Liver (tissue), 9 donors: ENCODE results near the gene CNTLN. TPM values are rescaled to one million over a fixed set of nuclear protein-coding genes. Genes with fewer than 3 reads are reported as not detected.

ENCODE experiments used
- DNase-seq: peaks from one replicate; pipeline ENCODE4 v3.0.0-alpha.2; 2017; ENCODE audit warnings: low spot score
- H3K27ac ChIP-seq, 2 donors: one replicate each; pipeline ENCODE4 v1.7.0; 2013; ENCODE audit warnings: inconsistent platforms in 2 of 2, low read length in 2 of 2, control low read depth in 1 of 2, low read depth in 1 of 2, mild to moderate bottlenecking in 1 of 2
- H3K27me3 ChIP-seq, 4 donors: one replicate each; pipeline versions ENCODE4 v1.6.1 to v1.7.0; 2013; ENCODE audit warnings: low read length in 3 of 4, inconsistent platforms in 1 of 4, mild to moderate bottlenecking in 1 of 4, moderate library complexity in 1 of 4; ENCODE audit not compliant: control insufficient read depth in 4 of 4, insufficient read depth in 4 of 4
- H3K36me3 ChIP-seq, 4 donors: one replicate each; pipeline versions ENCODE4 v1.6.1 to v1.7.0; 2013; ENCODE audit warnings: low read length in 3 of 4, mild to moderate bottlenecking in 3 of 4, low read depth in 1 of 4, moderate library complexity in 1 of 4; ENCODE audit not compliant: control insufficient read depth in 4 of 4, insufficient read depth in 3 of 4
- H3K4me1 ChIP-seq, 4 donors: one replicate each; pipeline versions ENCODE4 v1.6.1 to v1.7.0; 2013; ENCODE audit warnings: low read length in 3 of 4, mild to moderate bottlenecking in 3 of 4, moderate library complexity in 1 of 4; ENCODE audit not compliant: control insufficient read depth in 4 of 4, insufficient read depth in 4 of 4
- H3K4me3 ChIP-seq, 3 donors: one replicate each; pipeline versions ENCODE4 v1.6.1 to v1.7.0; 2013; ENCODE audit warnings: low read length in 3 of 3, control low read depth in 1 of 3, low read depth in 1 of 3, mild to moderate bottlenecking in 1 of 3
- H3K9ac ChIP-seq, 2 donors: one replicate each; pipeline ENCODE4 v1.7.0; 2013; ENCODE audit warnings: low read length in 2 of 2, mild to moderate bottlenecking in 2 of 2, moderate library complexity in 2 of 2, control low read depth in 1 of 2, low read depth in 1 of 2
- H3K9me3 ChIP-seq, 4 donors: one replicate each; pipeline versions ENCODE4 v1.6.1 to v1.7.0; 2013; ENCODE audit warnings: low read length in 3 of 4; ENCODE audit not compliant: control insufficient read depth in 4 of 4
- CTCF ChIP-seq: fragments of 150-350 bp; IDR thresholded peaks from 2 replicates; pipeline ENCODE4 v1.5.1; 2017; ENCODE audit warnings: improper control_type of control experiment, low read depth, low read length; ENCODE audit not compliant: missing input control
- EGR1 ChIP-seq, 2 donors: IDR thresholded peaks; 2 replicates each; pipeline ENCODE4 v1.6.1; 2016 to 2018; ENCODE audit warnings: antibody characterized with exemption in 2 of 2, low read depth in 2 of 2
- FOXA1 ChIP-seq: IDR thresholded peaks from 2 replicates; pipeline ENCODE4 v1.6.1; 2016; ENCODE audit warnings: antibody characterized with exemption
- FOXA2 ChIP-seq: IDR thresholded peaks from 2 replicates; pipeline ENCODE4 v1.6.1; 2016; ENCODE audit warnings: antibody characterized with exemption
- GABPA ChIP-seq, 2 donors: IDR thresholded peaks in 1 of 2; conservative IDR thresholded peaks in 1 of 2; 2 replicates each; pipeline ENCODE4 v1.6.1; 2016; ENCODE audit warnings: antibody characterized with exemption in 2 of 2, mild to moderate bottlenecking in 1 of 2, moderate library complexity in 1 of 2
- HNF4A ChIP-seq, 2 donors: conservative IDR thresholded peaks; 2 replicates each; pipeline ENCODE4 v1.6.1; 2016; ENCODE audit warnings: antibody characterized with exemption in 2 of 2, mild to moderate bottlenecking in 2 of 2
- HNF4G ChIP-seq: IDR thresholded peaks from 2 replicates; pipeline ENCODE4 v1.6.1; 2016; ENCODE audit warnings: antibody characterized with exemption
- JUND ChIP-seq, 2 donors: IDR thresholded peaks; 2 replicates each; pipeline ENCODE4 v1.6.1; 2016; ENCODE audit warnings: antibody characterized with exemption in 2 of 2
- NR2F2 ChIP-seq: IDR thresholded peaks from 2 replicates; pipeline ENCODE4 v1.6.1; 2016; ENCODE audit warnings: antibody characterized with exemption
- REST ChIP-seq: IDR thresholded peaks from 2 replicates; pipeline ENCODE4 v1.6.1; 2016; ENCODE audit warnings: antibody characterized with exemption, mild to moderate bottlenecking
- RXRA ChIP-seq, 2 donors: IDR thresholded peaks; 2 replicates each; pipeline ENCODE4 v1.6.1; 2017 to 2018; ENCODE audit warnings: antibody characterized with exemption in 2 of 2, mild to moderate bottlenecking in 1 of 2
- SP1 ChIP-seq: IDR thresholded peaks from 2 replicates; pipeline ENCODE4 v1.6.1; 2018; ENCODE audit warnings: antibody characterized with exemption, mild to moderate bottlenecking
- TAF1 ChIP-seq: conservative IDR thresholded peaks from 2 replicates; pipeline ENCODE4 v1.6.1; 2016; ENCODE audit warnings: antibody characterized with exemption, mild to moderate bottlenecking
- YY1 ChIP-seq: IDR thresholded peaks from 2 replicates; pipeline ENCODE4 v1.6.1; 2016; ENCODE audit warnings: antibody characterized with exemption, mild to moderate bottlenecking
- WGBS: extraction: QIAGEN DNeasy Blood & Tissue Kit; methylation state at CpG from one replicate; pipeline ENCODE4 v1.1.7; 2013; 5-methylcytosine and 5-hydroxymethylcytosine counted together
- polyA plus RNA-seq, 2 donors: library from polyadenylated mRNA; stranded (reverse) in 1 of 2; unstranded in 1 of 2; fragments of 200-250 nt in 1 of 2; fragments of >200 nt in 1 of 2; fragmentation: Nextera tagmentation in 1 of 2; extraction: Ambion mirVana in 1 of 2; gene quantifications; one replicate each; pipeline versions ENCODE4 v1.2.1 to v1.2.3, GENCODE V29; 2013 to 2015
- total RNA-seq, 2 donors: library from RNA; depleted of rRNA; stranded (reverse); fragments of >200 nt; gene quantifications; one replicate each; pipeline ENCODE4 v1.2.3, GENCODE V29; 2014
- TF ChIP-seq, protein P1 (sequence below): IDR thresholded peaks from 2 replicates; pipeline ENCODE4 v1.6.1; 2016; ENCODE audit warnings: antibody characterized with exemption
- TF ChIP-seq, protein P2 (sequence below): IDR thresholded peaks from 2 replicates; pipeline ENCODE4 v1.6.1; 2016; ENCODE audit warnings: antibody characterized with exemption
- TF ChIP-seq, protein P3 (sequence below): IDR thresholded peaks from 2 replicates; pipeline ENCODE4 v1.6.1; 2016; ENCODE audit warnings: antibody characterized with exemption
- donor health status: healthy.
- donor health status: healthy.
- donor health status: healthy.
- donor health status: healthy.
- donor health status: healthy.

The CNTLN gene
- total and polyA plus RNA-seq, 4 donors: 2.8 to 31.4 (median 11.0) TPM

DNA sequence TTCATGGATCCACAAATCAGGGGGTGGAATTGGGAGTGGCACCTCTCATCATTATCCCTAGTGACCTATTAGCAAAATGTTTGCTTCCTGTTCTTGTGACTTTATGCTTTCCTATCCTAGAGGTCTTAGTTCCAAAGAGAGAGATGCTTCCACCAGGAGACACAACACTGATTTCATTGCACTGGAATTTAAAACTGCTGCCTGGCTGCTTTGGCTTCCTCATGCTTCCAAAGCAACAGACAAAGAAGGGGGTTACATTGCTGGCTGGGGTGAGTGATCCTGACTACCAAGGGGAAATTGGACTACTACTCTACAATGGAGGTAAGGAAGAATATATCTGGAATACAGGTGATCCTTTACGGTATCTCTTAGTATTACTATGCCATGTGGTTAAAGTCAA, 374.9 kb downstream of the CNTLN start:
- TF ChIP-seq FOXA1 (no peak), REST (no peak), HNF4A (conservative IDR thresholded peaks at IDR 0.05) (no peak), RXRA (IDR thresholded peaks at IDR 0.05) (no peak), TAF1 (no peak), CTCF (no peak), EGR1 (IDR thresholded peaks at IDR 0.05; ENCODE audit: low read depth in 2 of 2) (no peak), YY1 (no peak), GABPA (IDR thresholded peaks at IDR 0.05 in 1 of 2, conservative IDR thresholded peaks at IDR 0.05 in 1 of 2) (no peak), JUND (IDR thresholded peaks at IDR 0.05) (no peak), FOXA2 (no peak), SP1 (no peak), NR2F2 (no peak), HNF4G (no peak)
- TF ChIP-seq, protein P1, sequence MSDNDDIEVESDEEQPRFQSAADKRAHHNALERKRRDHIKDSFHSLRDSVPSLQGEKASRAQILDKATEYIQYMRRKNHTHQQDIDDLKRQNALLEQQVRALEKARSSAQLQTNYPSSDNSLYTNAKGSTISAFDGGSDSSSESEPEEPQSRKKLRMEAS: no peak
- TF ChIP-seq, protein P2, sequence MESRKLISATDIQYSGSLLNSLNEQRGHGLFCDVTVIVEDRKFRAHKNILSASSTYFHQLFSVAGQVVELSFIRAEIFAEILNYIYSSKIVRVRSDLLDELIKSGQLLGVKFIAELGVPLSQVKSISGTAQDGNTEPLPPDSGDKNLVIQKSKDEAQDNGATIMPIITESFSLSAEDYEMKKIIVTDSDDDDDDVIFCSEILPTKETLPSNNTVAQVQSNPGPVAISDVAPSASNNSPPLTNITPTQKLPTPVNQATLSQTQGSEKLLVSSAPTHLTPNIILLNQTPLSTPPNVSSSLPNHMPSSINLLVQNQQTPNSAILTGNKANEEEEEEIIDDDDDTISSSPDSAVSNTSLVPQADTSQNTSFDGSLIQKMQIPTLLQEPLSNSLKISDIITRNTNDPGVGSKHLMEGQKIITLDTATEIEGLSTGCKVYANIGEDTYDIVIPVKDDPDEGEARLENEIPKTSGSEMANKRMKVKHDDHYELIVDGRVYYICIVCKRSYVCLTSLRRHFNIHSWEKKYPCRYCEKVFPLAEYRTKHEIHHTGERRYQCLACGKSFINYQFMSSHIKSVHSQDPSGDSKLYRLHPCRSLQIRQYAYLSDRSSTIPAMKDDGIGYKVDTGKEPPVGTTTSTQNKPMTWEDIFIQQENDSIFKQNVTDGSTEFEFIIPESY: no peak
- TF ChIP-seq, protein P3, sequence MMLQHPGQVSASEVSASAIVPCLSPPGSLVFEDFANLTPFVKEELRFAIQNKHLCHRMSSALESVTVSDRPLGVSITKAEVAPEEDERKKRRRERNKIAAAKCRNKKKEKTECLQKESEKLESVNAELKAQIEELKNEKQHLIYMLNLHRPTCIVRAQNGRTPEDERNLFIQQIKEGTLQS: no peak
- H3K9me3 ChIP-seq: no peaks in the 10 kb centered on the region
- no peak overlapping the region for H3K27ac ChIP-seq
- no peak overlapping the region for H3K4me3 ChIP-seq
- H3K4me1 ChIP-seq: no peaks in the 10 kb centered on the region
- no peaks in the 10 kb centered on the region for H3K36me3 ChIP-seq
- H3K9ac ChIP-seq: no peak overlapping the region
- 99% methylated on average over 1 of the region's 1 CpG for WGBS
- DNase-seq: no peak
- H3K27me3 ChIP-seq: no peaks in the 10 kb centered on the region

DNA sequence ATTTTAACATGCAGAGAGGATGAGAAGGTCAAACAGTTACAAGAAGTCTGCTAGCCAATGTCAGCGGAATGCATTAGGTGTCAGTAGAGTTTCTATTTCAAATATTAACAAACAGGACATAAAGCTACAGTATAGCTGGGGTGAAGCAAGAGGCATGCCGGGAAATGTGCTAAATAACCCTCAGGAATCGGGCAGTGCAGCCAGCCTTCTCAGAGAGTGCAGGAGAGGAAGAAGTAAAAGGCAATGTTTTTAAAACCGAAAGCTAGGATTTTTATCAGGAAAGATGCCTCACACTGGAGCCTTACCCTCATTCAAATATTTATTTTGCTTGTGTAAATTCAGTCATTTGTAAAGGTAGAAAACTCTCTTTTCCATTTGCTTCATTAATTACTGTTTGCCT, 384.9 kb downstream of the CNTLN start:
- TF ChIP-seq JUND (IDR thresholded peaks at IDR 0.05) (no peak), HNF4A (conservative IDR thresholded peaks at IDR 0.05) (no peak), YY1 (no peak)
- no peak overlapping the region for H3K9ac ChIP-seq
- H3K27me3 ChIP-seq: no peaks in the 10 kb centered on the region
- no peaks in the 10 kb centered on the region for H3K9me3 ChIP-seq
- peaks cover 0 to 11% (median 8%) of the 10 kb centered on the region in 4 donors for H3K4me1 ChIP-seq
- no peak overlapping the region for H3K27ac ChIP-seq
- H3K36me3 ChIP-seq: no peaks in the 10 kb centered on the region
- peak overlapping the region in 2 of 3 donors; percentile 2 to 34 for H3K4me3 ChIP-seq
- DNase-seq: no peak
- 14% methylated on average over 4 of the region's 4 CpGs for WGBS
